H1 (cell line): Measurements from ENCODE around the gene CNPY3.
A peak's percentile ranks its signal among the peaks of the same experiment; 100 is the strongest.

Experiments
- CHD2 ChIP-seq: IDR thresholded peaks from 2 replicates; pipeline ENCODE4 v1.6.1; 2012; ENCODE audit warnings: low read length, improper control_type of control experiment
- CREB1 ChIP-seq: IDR thresholded peaks from 2 replicates; pipeline ENCODE4 v1.6.1; 2012; ENCODE audit warnings: inconsistent platforms
- EZH2 ChIP-seq: fragments of 200-600 bp; sonication (generic); IDR thresholded peaks from 2 replicates; pipeline ENCODE4 v1.7.1; 2012; ENCODE audit warnings: low read depth, mild to moderate bottlenecking, moderate library complexity, low read length, inconsistent platforms; ENCODE audit not compliant: severe bottlenecking
- POLR2A ChIP-seq, 2 experiments: IDR thresholded peaks; 1 replicate in 1 of 2; 2 replicates in 1 of 2; pipeline ENCODE4 v1.6.1; 2011; ENCODE audit warnings: low read depth in 2 of 2, low read length in 2 of 2, mild to moderate bottlenecking in 2 of 2; ENCODE audit errors: control extremely low read depth in 1 of 2
- POLR2AphosphoS5 ChIP-seq: IDR thresholded peaks from 2 replicates; pipeline ENCODE4 v1.6.1; 2011; ENCODE audit warnings: low read depth, low read length
- RFX5 ChIP-seq: IDR thresholded peaks from 2 replicates; pipeline ENCODE4 v1.6.1; 2011; ENCODE audit warnings: low read depth, low read length, improper control_type of control experiment, borderline replicate concordance
- SRF ChIP-seq: IDR thresholded peaks from 2 replicates; pipeline ENCODE4 v1.6.1; 2011; ENCODE audit warnings: mild to moderate bottlenecking, low read depth, low read length, moderate library complexity
- TAF1 ChIP-seq: IDR thresholded peaks from 2 replicates; pipeline ENCODE4 v1.6.1; 2011; ENCODE audit warnings: mild to moderate bottlenecking, low read depth, low read length
- TAF7 ChIP-seq: optimal IDR thresholded peaks from 2 replicates; pipeline ENCODE3; 2011; ENCODE audit warnings: low read depth, mild to moderate bottlenecking, inconsistent platforms, low read length, moderate library complexity, borderline replicate concordance
- TCF12 ChIP-seq: IDR thresholded peaks from 2 replicates; pipeline ENCODE4 v1.6.1; 2011; ENCODE audit warnings: low read depth, mild to moderate bottlenecking, low read length
- TF ChIP-seq, protein P1 (sequence below): IDR thresholded peaks from 2 replicates; pipeline ENCODE4 v1.6.1; 2011; ENCODE audit warnings: low read length, improper control_type of control experiment
- TF ChIP-seq, protein P2 (sequence below), 3 experiments: IDR thresholded peaks; 1 replicate in 2 of 3; 2 replicates in 1 of 3; pipeline versions ENCODE4 v1.5.1 to v1.6.1; 2011; ENCODE audit warnings: low read length in 3 of 3, mild to moderate bottlenecking in 3 of 3, inconsistent platforms in 2 of 3, low read depth in 1 of 3, moderate library complexity in 1 of 3; ENCODE audit not compliant: insufficient read depth in 1 of 3; ENCODE audit errors: control extremely low read depth in 1 of 3

DNA sequence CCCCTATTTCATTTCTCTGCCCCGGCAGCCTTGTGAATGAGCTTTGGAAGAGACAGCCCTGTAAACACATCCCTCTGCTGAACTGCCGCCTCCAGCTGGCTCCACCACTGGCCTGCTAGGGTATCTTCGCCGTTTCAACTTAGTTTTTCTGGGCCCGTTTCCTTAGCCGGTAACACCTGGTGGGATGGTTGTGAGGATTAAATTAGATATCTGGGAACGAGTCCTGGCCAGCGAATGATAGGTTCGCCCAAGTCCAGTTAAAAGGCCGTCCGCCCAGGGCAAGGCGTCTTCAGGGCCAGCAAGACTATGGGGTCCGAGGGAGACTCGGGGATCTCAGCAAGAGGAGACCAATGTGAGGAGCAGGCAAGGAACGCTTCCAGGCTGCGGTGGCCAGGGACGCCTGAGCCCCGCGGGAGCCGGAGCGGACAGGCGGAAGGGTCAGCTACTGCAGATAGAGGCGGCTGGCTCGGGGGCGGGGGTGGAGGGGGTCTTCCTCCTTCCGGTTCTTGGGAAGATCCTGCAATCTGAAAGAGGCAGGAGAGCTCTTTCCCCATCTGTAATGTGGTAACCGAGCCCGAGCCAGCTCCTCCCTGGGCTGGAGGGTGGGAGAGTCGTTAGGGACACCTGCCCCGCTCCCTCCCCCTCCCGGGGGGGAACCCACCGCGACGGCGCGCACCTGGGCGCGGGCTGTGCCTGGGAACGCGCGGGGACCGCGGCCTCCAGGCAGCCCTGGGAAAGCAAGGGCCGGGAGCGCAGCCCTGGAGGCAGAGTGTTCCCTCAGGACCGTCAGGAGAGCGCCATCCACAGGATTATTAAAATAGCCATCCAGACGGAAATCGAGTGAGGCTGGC, 17.9 kb upstream of the CNPY3 start:
- TF ChIP-seq SRF: no peak; the same call in 1 of the 2 replicates
- peak; percentile 80; the same call in 1 of the 2 replicates for TF ChIP-seq TCF12
- TF ChIP-seq RFX5: no peak
- TF ChIP-seq, protein P1, sequence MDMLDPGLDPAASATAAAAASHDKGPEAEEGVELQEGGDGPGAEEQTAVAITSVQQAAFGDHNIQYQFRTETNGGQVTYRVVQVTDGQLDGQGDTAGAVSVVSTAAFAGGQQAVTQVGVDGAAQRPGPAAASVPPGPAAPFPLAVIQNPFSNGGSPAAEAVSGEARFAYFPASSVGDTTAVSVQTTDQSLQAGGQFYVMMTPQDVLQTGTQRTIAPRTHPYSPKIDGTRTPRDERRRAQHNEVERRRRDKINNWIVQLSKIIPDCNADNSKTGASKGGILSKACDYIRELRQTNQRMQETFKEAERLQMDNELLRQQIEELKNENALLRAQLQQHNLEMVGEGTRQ: no peak
- TF ChIP-seq POLR2A (IDR thresholded peaks at IDR 0.05; ENCODE audit: control extremely low read depth in 1 of 2, low read depth in 2 of 2, low read length in 2 of 2): peak in 1 of 2 experiments; percentile 38; a peak in 1 of 3 replicates
- TF ChIP-seq CHD2: no peak
- TF ChIP-seq, protein P2, sequence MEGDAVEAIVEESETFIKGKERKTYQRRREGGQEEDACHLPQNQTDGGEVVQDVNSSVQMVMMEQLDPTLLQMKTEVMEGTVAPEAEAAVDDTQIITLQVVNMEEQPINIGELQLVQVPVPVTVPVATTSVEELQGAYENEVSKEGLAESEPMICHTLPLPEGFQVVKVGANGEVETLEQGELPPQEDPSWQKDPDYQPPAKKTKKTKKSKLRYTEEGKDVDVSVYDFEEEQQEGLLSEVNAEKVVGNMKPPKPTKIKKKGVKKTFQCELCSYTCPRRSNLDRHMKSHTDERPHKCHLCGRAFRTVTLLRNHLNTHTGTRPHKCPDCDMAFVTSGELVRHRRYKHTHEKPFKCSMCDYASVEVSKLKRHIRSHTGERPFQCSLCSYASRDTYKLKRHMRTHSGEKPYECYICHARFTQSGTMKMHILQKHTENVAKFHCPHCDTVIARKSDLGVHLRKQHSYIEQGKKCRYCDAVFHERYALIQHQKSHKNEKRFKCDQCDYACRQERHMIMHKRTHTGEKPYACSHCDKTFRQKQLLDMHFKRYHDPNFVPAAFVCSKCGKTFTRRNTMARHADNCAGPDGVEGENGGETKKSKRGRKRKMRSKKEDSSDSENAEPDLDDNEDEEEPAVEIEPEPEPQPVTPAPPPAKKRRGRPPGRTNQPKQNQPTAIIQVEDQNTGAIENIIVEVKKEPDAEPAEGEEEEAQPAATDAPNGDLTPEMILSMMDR (IDR thresholded peaks at IDR 0.05; ENCODE audit: control extremely low read depth in 1 of 3, insufficient read depth in 1 of 3, low read depth in 1 of 3, low read length in 3 of 3): peak; percentile 40 to 58 (median 43)
- TF ChIP-seq TAF7: no peak
- TF ChIP-seq POLR2AphosphoS5: no peak
- TF ChIP-seq EZH2: no peak
- TF ChIP-seq CREB1: no peak
- TF ChIP-seq TAF1: no peak; the same call in 1 of the 2 replicates
